HG03139 (cell line): Measurements from ENCODE around the gene TRIM46.
A peak's percentile ranks its signal among the peaks of the same experiment; 100 is the strongest.

Experiments used
- ATAC-seq: cut with Tn5 transposase; IDR thresholded peaks from one replicate; pipeline ENCODE4 v1.9.1; 2021; ENCODE audit not compliant: unreplicated experiment

The TRIM46 gene, protein sequence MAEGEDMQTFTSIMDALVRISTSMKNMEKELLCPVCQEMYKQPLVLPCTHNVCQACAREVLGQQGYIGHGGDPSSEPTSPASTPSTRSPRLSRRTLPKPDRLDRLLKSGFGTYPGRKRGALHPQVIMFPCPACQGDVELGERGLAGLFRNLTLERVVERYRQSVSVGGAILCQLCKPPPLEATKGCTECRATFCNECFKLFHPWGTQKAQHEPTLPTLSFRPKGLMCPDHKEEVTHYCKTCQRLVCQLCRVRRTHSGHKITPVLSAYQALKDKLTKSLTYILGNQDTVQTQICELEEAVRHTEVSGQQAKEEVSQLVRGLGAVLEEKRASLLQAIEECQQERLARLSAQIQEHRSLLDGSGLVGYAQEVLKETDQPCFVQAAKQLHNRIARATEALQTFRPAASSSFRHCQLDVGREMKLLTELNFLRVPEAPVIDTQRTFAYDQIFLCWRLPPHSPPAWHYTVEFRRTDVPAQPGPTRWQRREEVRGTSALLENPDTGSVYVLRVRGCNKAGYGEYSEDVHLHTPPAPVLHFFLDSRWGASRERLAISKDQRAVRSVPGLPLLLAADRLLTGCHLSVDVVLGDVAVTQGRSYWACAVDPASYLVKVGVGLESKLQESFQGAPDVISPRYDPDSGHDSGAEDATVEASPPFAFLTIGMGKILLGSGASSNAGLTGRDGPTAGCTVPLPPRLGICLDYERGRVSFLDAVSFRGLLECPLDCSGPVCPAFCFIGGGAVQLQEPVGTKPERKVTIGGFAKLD

GRCh38 chr1:155173478-155174323 is at the start of gene TRIM46:
TSS of gene TRIM46 (plus strand) at chr1:155173849. CDS start at chr1:155173967, 118 bp downstream.
- no peak for ATAC-seq

DNA sequence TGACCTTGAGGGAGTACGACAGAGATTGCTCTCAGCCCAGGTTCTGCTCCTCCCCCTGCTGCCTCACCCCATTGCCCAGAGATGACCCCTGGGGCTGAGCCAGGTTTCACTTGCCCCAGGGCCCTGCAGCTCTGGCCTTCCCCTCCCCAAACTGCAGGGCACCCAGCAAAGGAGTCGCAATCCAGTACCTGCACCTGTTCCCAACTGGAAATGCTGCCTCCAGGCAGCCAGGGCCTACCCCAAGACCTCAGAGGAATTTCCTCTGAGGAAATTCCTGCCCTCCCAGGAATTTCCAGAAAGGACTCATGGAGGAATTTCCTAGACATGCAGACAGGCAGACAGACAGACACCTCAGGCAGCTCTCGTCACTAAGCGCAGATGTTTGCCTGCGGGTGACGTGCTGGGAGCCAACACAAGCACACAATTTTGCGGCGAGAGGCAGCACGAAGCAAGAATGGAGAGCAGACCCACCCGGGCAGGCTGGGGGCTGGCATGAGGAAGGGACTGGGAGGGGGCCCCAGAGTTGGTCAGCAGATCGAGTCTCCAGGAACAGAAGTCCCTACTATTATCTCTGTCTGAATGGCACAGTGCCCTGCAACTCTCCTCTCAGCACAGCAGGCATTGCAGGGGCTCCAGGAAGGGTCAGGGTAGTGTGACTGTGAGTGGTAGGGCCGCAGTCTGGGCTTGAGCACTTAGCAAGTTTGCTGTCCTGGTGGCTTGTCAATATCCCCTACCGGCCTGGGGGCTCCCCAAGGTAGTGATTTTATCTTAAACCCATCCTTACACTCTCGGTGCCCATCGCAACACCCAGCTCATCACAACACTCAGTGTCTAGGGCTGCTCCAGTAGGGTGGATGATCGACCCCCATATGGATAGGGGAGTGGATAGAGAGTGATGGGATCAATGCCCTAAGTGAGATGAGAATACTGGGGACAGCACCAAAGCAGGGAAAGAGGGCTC is 48.9 kb upstream of the TRIM46 start:
- ATAC-seq: no peak

DNA sequence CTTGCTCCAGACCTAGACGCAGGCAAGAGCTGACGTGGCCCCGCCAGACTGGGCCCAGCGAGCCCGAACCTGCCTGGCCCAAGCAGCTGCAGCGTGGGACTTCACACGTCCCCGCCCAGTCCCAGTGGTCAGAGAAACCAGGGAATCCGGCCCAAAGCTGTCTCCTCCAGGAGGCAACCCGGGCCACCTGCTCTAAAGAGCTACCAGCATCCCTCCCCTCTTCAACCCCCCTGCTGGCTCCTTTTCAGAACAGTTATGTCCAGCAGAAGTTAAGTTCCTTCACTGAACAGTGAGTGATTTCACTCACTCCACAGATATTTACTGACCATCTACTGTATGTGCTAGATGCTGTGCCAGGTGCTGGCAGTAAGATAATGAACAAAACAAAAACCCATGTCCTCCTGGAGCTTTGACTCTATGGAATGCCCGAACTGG is 48.1 kb upstream of the TRIM46 start:
- no peak for ATAC-seq

GRCh38 chr1:155125946-155126555 is 47.6 kb upstream of the TRIM46 start:
- ATAC-seq: no peak

DNA sequence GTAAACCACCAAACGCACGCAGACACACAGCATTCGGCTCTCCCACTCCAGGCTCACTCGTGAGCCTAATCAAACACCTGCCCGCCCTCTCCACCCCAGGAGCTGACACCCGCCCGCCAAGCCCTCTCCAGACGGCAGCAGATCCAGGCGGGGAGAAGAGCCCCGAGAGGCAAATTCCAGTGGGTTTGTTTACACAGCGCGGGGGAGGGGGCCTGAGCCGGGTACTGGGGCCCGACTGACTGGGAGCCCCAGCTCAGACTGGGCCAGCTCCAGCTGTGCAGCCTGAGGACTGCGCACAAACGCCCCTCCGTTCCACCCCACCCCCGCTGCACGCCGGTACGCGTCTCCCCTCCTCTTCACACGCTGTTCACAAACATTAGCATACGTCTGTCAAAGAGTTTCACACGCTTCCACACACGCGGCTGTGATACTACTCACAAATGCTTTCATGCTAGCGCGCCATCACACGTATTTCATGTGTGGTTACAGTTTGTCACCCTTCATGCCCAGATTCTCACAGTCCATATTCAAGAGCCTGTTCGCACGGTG is 47.0 kb upstream of the TRIM46 start:
- no peak for ATAC-seq

GRCh38 chr1:155127105-155127966 is 46.3 kb upstream of the TRIM46 start, which contains the start of gene EFNA1:
TSS of gene EFNA1 (plus strand) at chr1:155127876. CDS start at chr1:155127978, 102 bp downstream.
- no peak for ATAC-seq

- no peak for ATAC-seq
Measured at GRCh38 chr1:155127967-155128754, 45.5 kb upstream of the TRIM46 start.

DNA sequence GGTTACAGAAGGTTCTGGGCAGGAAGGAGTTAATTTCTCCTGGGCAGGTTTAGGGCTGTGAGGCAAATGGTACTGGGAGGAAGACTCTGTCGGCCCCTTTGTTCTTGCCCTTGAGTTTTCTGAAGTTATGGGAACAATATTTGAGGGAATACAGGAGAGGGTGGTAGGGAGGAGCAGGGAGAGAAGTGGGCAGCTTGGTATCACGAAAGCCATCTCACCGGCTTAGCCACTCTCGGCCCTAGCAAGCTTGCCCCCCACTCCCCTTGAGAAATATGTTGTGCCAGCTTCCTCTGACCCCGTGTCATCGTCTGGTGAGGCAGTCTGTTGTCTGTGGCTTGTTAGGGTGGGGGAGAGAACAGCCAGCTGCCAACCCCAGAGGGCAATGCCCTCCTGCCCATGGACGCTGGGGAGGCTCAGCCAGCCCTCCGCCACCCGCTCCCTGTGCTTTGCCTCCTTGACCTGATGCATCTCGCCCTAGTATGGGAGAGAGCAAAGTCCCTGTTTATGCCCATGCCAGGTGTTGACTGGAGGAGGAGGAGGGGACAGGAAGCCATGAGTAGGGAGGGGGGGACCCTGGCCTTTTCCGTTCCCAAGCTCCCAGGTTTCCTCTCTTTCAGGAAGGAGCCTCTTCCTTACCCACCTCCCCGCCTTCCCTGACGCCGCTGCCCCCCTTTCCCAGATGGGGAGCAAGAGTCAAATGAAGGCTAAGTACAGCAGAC is 44.7 kb upstream of the TRIM46 start:
- ATAC-seq: no peak

GRCh38 chr1:155130272-155131006 is 43.2 kb upstream of the TRIM46 start:
- ATAC-seq: no peak

GRCh38 chr1:155131285-155131684 is 42.4 kb upstream of the TRIM46 start:
- no peak for ATAC-seq

- ATAC-seq: no peak
Measured at GRCh38 chr1:155131856-155132255, 41.8 kb upstream of the TRIM46 start.

GRCh38 chr1:155133799-155134281 is 39.8 kb upstream of the TRIM46 start:
- no peak for ATAC-seq

GRCh38 chr1:155134322-155134721 is 39.3 kb upstream of the TRIM46 start:
- no peak for ATAC-seq

DNA sequence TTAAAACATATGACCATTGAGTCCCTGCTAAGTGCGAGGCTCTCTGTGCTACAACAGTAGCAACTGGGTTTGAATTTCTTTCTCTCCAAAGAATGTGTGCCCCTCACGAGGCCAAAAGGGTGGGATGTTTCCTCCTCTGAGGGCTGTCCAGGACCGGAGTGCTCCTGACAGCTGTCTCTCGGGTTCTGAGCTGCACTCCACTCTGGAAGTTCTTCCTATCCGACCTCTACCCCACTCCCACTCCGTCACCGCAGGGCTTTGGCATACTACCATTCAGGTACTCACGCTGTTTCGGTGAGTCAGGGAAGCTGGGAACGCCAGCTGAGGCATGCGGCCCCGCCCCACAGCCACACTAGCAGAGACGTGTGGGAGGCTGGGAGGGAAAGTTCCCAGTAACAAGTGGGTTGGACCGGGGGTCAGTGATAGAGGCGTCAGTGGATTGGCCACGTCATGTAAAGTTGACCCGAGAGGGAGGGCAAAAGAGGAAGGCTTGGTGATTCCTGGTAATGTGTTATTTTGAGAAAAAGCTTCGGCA is 38.7 kb upstream of the TRIM46 start:
- ATAC-seq: no peak

DNA sequence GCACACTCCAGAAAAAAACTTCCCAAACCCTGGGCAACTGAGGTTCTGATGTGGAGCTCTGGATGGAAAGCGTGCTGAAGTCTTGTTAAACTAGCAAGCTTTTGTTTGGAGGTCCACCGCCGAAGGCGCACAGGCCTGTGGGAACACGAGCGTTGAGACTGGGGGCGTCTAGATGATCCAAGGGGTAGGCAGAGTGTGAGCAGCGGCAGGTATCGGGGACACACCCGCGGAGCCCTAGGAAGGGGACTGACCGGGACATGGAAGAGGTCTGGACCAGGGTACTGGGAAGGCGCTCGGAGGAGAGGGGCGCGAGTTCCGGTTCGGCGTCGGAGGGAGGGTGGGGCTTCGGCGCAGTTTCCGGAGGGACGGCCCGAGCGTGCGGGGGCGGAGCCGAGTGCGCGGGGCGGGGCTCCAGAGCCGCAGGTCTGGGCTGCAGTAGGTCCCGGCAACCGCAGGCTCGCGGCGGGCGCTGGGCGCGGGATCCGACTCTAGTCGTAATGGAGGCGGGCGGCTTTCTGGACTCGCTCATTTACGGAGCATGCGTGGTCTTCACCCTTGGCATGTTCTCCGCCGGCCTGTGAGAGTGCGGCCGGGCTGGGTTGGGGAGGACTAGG is 38.1 kb upstream of the TRIM46 start, which contains the start of gene SLC50A1:
SLC50A1 (plus strand) TSS at position 438 of the 614 bp plus-strand sequence; CDS start at position 498, 60 bp downstream.
- ATAC-seq: peak; percentile 74
